ELF-1 (cell line): ENCODE measurements around the gene PSEN2.
"Not testable (repeated sequence)": the region's sequence is repeated elsewhere in the genome, so short reads cannot be mapped to it uniquely, and the experiment has no call there.

ENCODE experiments used
- DNase-seq: peaks from one replicate; pipeline ENCODE4 v3.0.0-alpha.2; 2016; ENCODE audit warnings: low read depth, low spot score

PSEN2 gene

GRCh38 chr1:226870401-226871279 lies at the start of gene PSEN2:
Gene PSEN2 (plus strand): TSS chr1:226870616. CDS start chr1:226881908, 11,292 bp downstream.
- DNase-seq: peak; percentile 54

- peak; percentile 55 for DNase-seq
Observed at GRCh38 chr1:226820941-226821718, 49.3 kb upstream of the PSEN2 start.

GRCh38 chr1:226821719-226822085 lies 48.7 kb upstream of the PSEN2 start:
- no peak for DNase-seq

- DNase-seq: no peak
Observed at GRCh38 chr1:226823643-226824042, 46.8 kb upstream of the PSEN2 start.

- no peak for DNase-seq
Observed at GRCh38 chr1:226825037-226825745, 45.2 kb upstream of the PSEN2 start.

- no peak for DNase-seq
Observed at GRCh38 chr1:226825746-226826100, 44.7 kb upstream of the PSEN2 start.

GRCh38 chr1:226826479-226827261 lies 43.7 kb upstream of the PSEN2 start:
- no peak for DNase-seq

GRCh38 chr1:226827458-226827857 lies 43.0 kb upstream of the PSEN2 start:
- peak; percentile 61 for DNase-seq

GRCh38 chr1:226827968-226828513 lies 42.4 kb upstream of the PSEN2 start:
- DNase-seq: peak; percentile 95

- no peak for DNase-seq
Observed at GRCh38 chr1:226829105-226829504, 41.3 kb upstream of the PSEN2 start.

- DNase-seq: no peak
Observed at GRCh38 chr1:226831953-226832352, 38.5 kb upstream of the PSEN2 start.

- no peak for DNase-seq
Observed at GRCh38 chr1:226832613-226833012, 37.8 kb upstream of the PSEN2 start.

- DNase-seq: not testable (repeated sequence)
Observed at GRCh38 chr1:226834179-226834578, 36.2 kb upstream of the PSEN2 start.

- DNase-seq: not testable (repeated sequence)
Observed at GRCh38 chr1:226835396-226835795, 35.0 kb upstream of the PSEN2 start.

GRCh38 chr1:226837966-226838365 lies 32.5 kb upstream of the PSEN2 start:
- not testable (repeated sequence) for DNase-seq

GRCh38 chr1:226838456-226838855 lies 32.0 kb upstream of the PSEN2 start:
- DNase-seq: no peak

- no peak for DNase-seq
Observed at GRCh38 chr1:226845624-226846023, 24.8 kb upstream of the PSEN2 start.

- DNase-seq: no peak
Observed at GRCh38 chr1:226846786-226847185, 23.6 kb upstream of the PSEN2 start.

GRCh38 chr1:226854548-226854947 lies 15.9 kb upstream of the PSEN2 start:
- not testable (repeated sequence) for DNase-seq

- no peak for DNase-seq
Observed at GRCh38 chr1:226862890-226863289, 7.5 kb upstream of the PSEN2 start.

- DNase-seq: peak; percentile 76
Observed at GRCh38 chr1:226863446-226863845, 7.0 kb upstream of the PSEN2 start.
